ENCODE results near the gene FARP1.

The FARP1 gene

GRCh38 chr13:98189841-98190505 is 47.1 kb downstream of the FARP1 start:
- no peak for FAIRE-seq
- no peak for DNase-seq (ENCODE audit: insufficient read length, low spot score)
- no peak for TF ChIP-seq POLR2A (IDR thresholded peaks at IDR 0.05; ENCODE audit: low read depth, low read length)

- DNase-seq (ENCODE audit: insufficient read length, low spot score) (no peak), FAIRE-seq (no peak)
- TF ChIP-seq POLR2A (IDR thresholded peaks at IDR 0.05; ENCODE audit: low read depth, low read length) = no peak
Observed at GRCh38 chr13:98190889-98191444, 48.1 kb downstream of the FARP1 start.

GRCh38 chr13:98192008-98192407 is 49.1 kb downstream of the FARP1 start:
- TF ChIP-seq POLR2A (IDR thresholded peaks at IDR 0.05; ENCODE audit: low read depth, low read length) = no peak
- FAIRE-seq (no peak), DNase-seq (ENCODE audit: insufficient read length, low spot score) (no peak)

- FAIRE-seq (peak; percentile 41), DNase-seq (ENCODE audit: insufficient read length, low spot score) (no peak)
- no peak for TF ChIP-seq POLR2A (IDR thresholded peaks at IDR 0.05; ENCODE audit: low read depth, low read length)
Observed at GRCh38 chr13:98195054-98195791, 52.3 kb downstream of the FARP1 start.

GRCh38 chr13:98198683-98199082 is 55.8 kb downstream of the FARP1 start:
- DNase-seq (ENCODE audit: insufficient read length, low spot score) (no peak), FAIRE-seq (no peak)
- no peak for TF ChIP-seq POLR2A (IDR thresholded peaks at IDR 0.05; ENCODE audit: low read depth, low read length)

GRCh38 chr13:98199480-98199879 is 56.6 kb downstream of the FARP1 start:
- DNase-seq (ENCODE audit: insufficient read length, low spot score) (no peak), FAIRE-seq (no peak)
- no peak for TF ChIP-seq POLR2A (IDR thresholded peaks at IDR 0.05; ENCODE audit: low read depth, low read length)

- FAIRE-seq (no peak), DNase-seq (ENCODE audit: insufficient read length, low spot score) (no peak)
- no peak for TF ChIP-seq POLR2A (IDR thresholded peaks at IDR 0.05; ENCODE audit: low read depth, low read length)
Observed at GRCh38 chr13:98200211-98200878, 57.5 kb downstream of the FARP1 start.

GRCh38 chr13:98201189-98201588 is 58.3 kb downstream of the FARP1 start:
- FAIRE-seq = no peak
- DNase-seq (ENCODE audit: insufficient read length, low spot score) = no peak
- TF ChIP-seq POLR2A (IDR thresholded peaks at IDR 0.05; ENCODE audit: low read depth, low read length) = no peak

- TF ChIP-seq POLR2A (IDR thresholded peaks at IDR 0.05; ENCODE audit: low read depth, low read length) = no peak
- no peak for DNase-seq (ENCODE audit: insufficient read length, low spot score)
- no peak for FAIRE-seq
Observed at GRCh38 chr13:98201984-98202383, 59.1 kb downstream of the FARP1 start.

GRCh38 chr13:98203646-98204326 is 60.9 kb downstream of the FARP1 start:
- TF ChIP-seq POLR2A (IDR thresholded peaks at IDR 0.05; ENCODE audit: low read depth, low read length) = no peak
- DNase-seq (ENCODE audit: insufficient read length, low spot score) (no peak), FAIRE-seq (no peak)

- FAIRE-seq (no peak), DNase-seq (ENCODE audit: insufficient read length, low spot score) (no peak)
- TF ChIP-seq POLR2A (IDR thresholded peaks at IDR 0.05; ENCODE audit: low read depth, low read length) = no peak
Observed at GRCh38 chr13:98204546-98204945, 61.7 kb downstream of the FARP1 start.

- TF ChIP-seq POLR2A (IDR thresholded peaks at IDR 0.05; ENCODE audit: low read depth, low read length) = no peak
- DNase-seq (ENCODE audit: insufficient read length, low spot score) = peak; percentile 47
- peak; percentile 11 for FAIRE-seq
Observed at GRCh38 chr13:98206946-98207345, 64.1 kb downstream of the FARP1 start.

- TF ChIP-seq POLR2A (IDR thresholded peaks at IDR 0.05; ENCODE audit: low read depth, low read length) = no peak
- FAIRE-seq (peak; percentile 57), DNase-seq (ENCODE audit: insufficient read length, low spot score) (peak; percentile 63)
Observed at GRCh38 chr13:98207416-98207815, 64.5 kb downstream of the FARP1 start.

- no peak for TF ChIP-seq POLR2A (IDR thresholded peaks at IDR 0.05; ENCODE audit: low read depth, low read length)
- no peak for FAIRE-seq
- DNase-seq (ENCODE audit: insufficient read length, low spot score) = no peak
Observed at GRCh38 chr13:98208606-98209005, 65.7 kb downstream of the FARP1 start.
